HEK293 (cell line): Measurements from ENCODE around the gene PHACTR1.
A peak's percentile ranks its signal among the peaks of the same experiment; 100 is the strongest.

Experiments
- CTCF ChIA-PET: fragments of 350-600 bp; formaldehyde crosslinking; extraction: SDS; loops from one replicate; lab custom pipeline; 2021; ENCODE audit warnings: antibody characterized with exemption; lab: Yijun Ruan, JAX
- POLR2A ChIA-PET: fragments of 300-600 bp; formaldehyde crosslinking; extraction: SDS; loops from one replicate; lab custom pipeline; 2020; ENCODE audit warnings: antibody characterized with exemption, inconsistent platforms; lab: Yijun Ruan, JAX
- H3K27ac ChIP-seq: fragments of 200-500 bp; sonication (Bioruptor generic); 2 replicates; pipeline ENCODE4 v1.5.1; 2014; ENCODE audit warnings: low read depth, low read length, control low read depth, inconsistent platforms; ENCODE audit errors: extremely low read depth
- H3K36me3 ChIP-seq, 2 experiments: fragments of 200-500 bp in 1 of 2; sonication (Bioruptor generic) in 1 of 2; 1 replicate in 1 of 2; 2 replicates in 1 of 2; pipeline ENCODE4 v1.5.1; 2014 to 2017; ENCODE audit warnings: inconsistent platforms in 2 of 2, low read length in 2 of 2; ENCODE audit not compliant: control insufficient read depth in 2 of 2, insufficient read depth in 1 of 2
- H3K4me1 ChIP-seq: fragments of 200-500 bp; sonication (Bioruptor generic); 2 replicates; pipeline ENCODE4 v1.5.1; 2014; ENCODE audit warnings: mild to moderate bottlenecking, low read length, inconsistent platforms; ENCODE audit not compliant: control insufficient read depth, insufficient read depth
- H3K4me3 ChIP-seq: 2 replicates; pipeline ENCODE4 v1.5.1; 2011; ENCODE audit warnings: low read depth, mild to moderate bottlenecking, control low read depth, low read length, moderate library complexity
- H3K9me3 ChIP-seq: fragments of 200-500 bp; sonication (Bioruptor generic); 2 replicates; pipeline ENCODE4 v1.5.1; 2014; ENCODE audit warnings: low read depth, low read length, inconsistent platforms; ENCODE audit not compliant: control insufficient read depth, insufficient read depth
- BCL11A ChIP-seq: fragments of 450-650 bp; formaldehyde crosslinking; IDR thresholded peaks from 2 replicates; pipeline ENCODE4 v1.5.1; 2016; ENCODE audit warnings: low read depth, missing biosample characterization, missing genetic modification characterization
- GLI4 ChIP-seq: fragments of 450-650 bp; formaldehyde crosslinking; IDR thresholded peaks from 2 replicates; pipeline ENCODE4 v1.5.1; 2016; ENCODE audit warnings: missing biosample characterization, missing genetic modification characterization
- PRDM1 ChIP-seq: fragments of 450-650 bp; formaldehyde crosslinking; IDR thresholded peaks from 2 replicates; pipeline ENCODE4; 2016; ENCODE audit warnings: missing biosample characterization, missing genetic modification characterization
- SALL2 ChIP-seq: fragments of 450-650 bp; formaldehyde crosslinking; IDR thresholded peaks from 2 replicates; pipeline ENCODE4 v1.5.0; 2017; ENCODE audit warnings: missing biosample characterization, mild to moderate bottlenecking, missing genetic modification characterization, borderline replicate concordance
- SP2 ChIP-seq: fragments of 450-650 bp; formaldehyde crosslinking; IDR thresholded peaks from 2 replicates; pipeline ENCODE4 v1.5.1; 2016; ENCODE audit warnings: missing biosample characterization, missing genetic modification characterization
- TCF7L2 ChIP-seq: IDR thresholded peaks from 2 replicates; pipeline ENCODE4 v1.6.1; 2011; ENCODE audit warnings: low read depth, mild to moderate bottlenecking, inconsistent platforms, low read length, moderate library complexity, borderline replicate concordance
- ZFP3 ChIP-seq: fragments of 450-650 bp; formaldehyde crosslinking; IDR thresholded peaks from 2 replicates; pipeline ENCODE4 v1.5.1; 2016; ENCODE audit warnings: low read depth, missing biosample characterization, missing genetic modification characterization
- ZFP41 ChIP-seq: fragments of 450-650 bp; formaldehyde crosslinking; IDR thresholded peaks from 2 replicates; pipeline ENCODE4 v1.5.1; 2016; ENCODE audit warnings: missing biosample characterization, missing genetic modification characterization, borderline replicate concordance
- ZNF133 ChIP-seq: fragments of 450-650 bp; formaldehyde crosslinking; IDR thresholded peaks from 2 replicates; pipeline ENCODE4 v1.5.1; 2016; ENCODE audit warnings: missing biosample characterization, missing genetic modification characterization
- ZNF214 ChIP-seq: fragments of 450-650 bp; formaldehyde crosslinking; IDR thresholded peaks from 2 replicates; pipeline ENCODE4 v1.5.1; 2017; ENCODE audit warnings: missing biosample characterization, mild to moderate bottlenecking, missing genetic modification characterization, borderline replicate concordance
- ZNF510 ChIP-seq: fragments of 450-650 bp; formaldehyde crosslinking; IDR thresholded peaks from 2 replicates; pipeline ENCODE4 v1.5.1; 2018; ENCODE audit warnings: mild to moderate bottlenecking, missing genetic modification characterization, missing biosample characterization; ENCODE audit not compliant: insufficient replicate concordance
- ZNF658 ChIP-seq: fragments of 450-650 bp; formaldehyde crosslinking; IDR thresholded peaks from 2 replicates; pipeline ENCODE4; 2016; ENCODE audit warnings: missing biosample characterization, missing genetic modification characterization
- ZNF664 ChIP-seq: fragments of 450-650 bp; formaldehyde crosslinking; IDR thresholded peaks from 2 replicates; pipeline ENCODE4 v1.5.1; 2016; ENCODE audit warnings: missing biosample characterization, missing genetic modification characterization
- TF ChIP-seq, protein P1 (sequence below): fragments of 450-650 bp; formaldehyde crosslinking; IDR thresholded peaks from 2 replicates; pipeline ENCODE4 v1.5.1; 2016; ENCODE audit warnings: missing biosample characterization, missing genetic modification characterization
- TF ChIP-seq, protein P2 (sequence below): fragments of 450-650 bp; formaldehyde crosslinking; IDR thresholded peaks from 2 replicates; pipeline ENCODE4 v1.5.1; 2016; ENCODE audit warnings: missing biosample characterization, missing genetic modification characterization
- TF ChIP-seq, protein P3 (sequence below): fragments of 450-650 bp; formaldehyde crosslinking; IDR thresholded peaks from 2 replicates; pipeline ENCODE4 v1.5.1; 2016; ENCODE audit warnings: missing biosample characterization, missing genetic modification characterization

PHACTR1 gene

DNA sequence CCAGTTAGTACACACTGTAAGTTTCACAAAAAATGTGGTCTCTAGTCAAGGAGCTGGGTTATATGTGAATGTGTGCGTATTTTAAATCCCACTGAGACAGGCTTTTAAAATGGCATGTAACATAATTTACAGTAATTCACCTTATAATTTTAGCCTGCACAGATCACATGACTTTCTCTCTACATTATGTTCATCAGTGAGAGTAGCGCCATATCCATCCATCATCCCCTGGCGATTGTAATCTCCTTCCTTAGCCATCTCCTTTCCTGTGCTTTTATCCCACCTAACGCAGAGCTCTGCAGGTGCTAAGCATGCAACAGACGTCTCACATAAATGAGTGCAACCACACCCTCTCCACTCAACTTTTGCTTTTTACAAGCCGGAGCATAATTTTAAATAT is 401.0 kb downstream of the PHACTR1 start:
- Histone ChIP-seq H3K9me3 (no peaks in the 10 kb centered on the region), H3K4me3 (no peak overlapping the region), H3K36me3 (no peaks in the 10 kb centered on the region), H3K27ac (no peak overlapping the region), H3K4me1 (no peaks in the 10 kb centered on the region)
- ChIA-PET CTCF (interaction anchor here (1.7 kb wide), 1 partner anchor 206 kb away, joined by 17 read pairs; no protein-coding TSS in a partner anchor), POLR2A (interaction anchor here (0.6 kb wide), 1 partner anchor 1365 kb away, joined by 3 read pairs; no protein-coding TSS in a partner anchor)
- TF ChIP-seq PRDM1 (tag by site-specific recombination), result 0 out of 2 replicates have a peak, but pooled peaks have one; percentile 16
- no peak for TF ChIP-seq GLI4 (tag by site-specific recombination)
- TF ChIP-seq, all 188 proteins: peak for 1

DNA sequence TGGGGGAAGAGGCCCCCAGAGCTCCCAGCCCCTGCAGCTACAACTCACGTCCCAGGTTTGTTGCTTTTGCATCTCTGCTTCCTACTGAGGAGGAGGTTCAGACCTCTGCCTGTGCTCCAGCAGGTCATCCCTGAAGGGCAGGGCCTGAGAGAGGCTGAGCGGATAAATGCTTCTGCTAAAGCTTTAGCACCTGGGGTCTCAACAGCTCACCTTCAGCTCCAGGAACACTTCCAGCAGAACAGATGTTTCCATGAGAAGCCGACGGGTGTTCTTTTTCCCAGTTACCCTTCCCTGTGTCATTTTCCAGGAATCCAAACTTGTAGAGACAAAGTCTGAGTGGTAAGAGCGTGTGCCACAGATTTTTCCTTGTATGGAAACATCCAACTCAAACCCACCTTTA is 403.0 kb downstream of the PHACTR1 start:
- no peaks in the 10 kb centered on the region for H3K9me3 ChIP-seq
- POLR2A ChIA-PET, result no interaction called here
- no peak overlapping the region for H3K4me3 ChIP-seq
- H3K36me3 ChIP-seq, result no peaks in the 10 kb centered on the region
- TF ChIP-seq ZNF510 (tag by site-specific recombination), result no peak
- TF ChIP-seq ZNF133 (tag by site-specific recombination), result no peak
- TF ChIP-seq ZNF214 (tag by site-specific recombination), result no peak
- no peak for TF ChIP-seq ZNF658 (tag by site-specific recombination)
- no peak for TF ChIP-seq SP2 (tag by site-specific recombination)
- TF ChIP-seq ZNF664 (tag by site-specific recombination), result no peak
- no peak for TF ChIP-seq BCL11A (tag by site-specific recombination)
- no peak for TF ChIP-seq SALL2 (tag by site-specific recombination)
- no peak overlapping the region for H3K27ac ChIP-seq
- H3K4me1 ChIP-seq, result no peaks in the 10 kb centered on the region
- CTCF ChIA-PET, result interaction anchor here (0.6 to 1.7 kb wide), 3 partner anchors 73 to 208 kb away, joined by 3 to 17 read pairs (median 3); no protein-coding TSS in a partner anchor

DNA sequence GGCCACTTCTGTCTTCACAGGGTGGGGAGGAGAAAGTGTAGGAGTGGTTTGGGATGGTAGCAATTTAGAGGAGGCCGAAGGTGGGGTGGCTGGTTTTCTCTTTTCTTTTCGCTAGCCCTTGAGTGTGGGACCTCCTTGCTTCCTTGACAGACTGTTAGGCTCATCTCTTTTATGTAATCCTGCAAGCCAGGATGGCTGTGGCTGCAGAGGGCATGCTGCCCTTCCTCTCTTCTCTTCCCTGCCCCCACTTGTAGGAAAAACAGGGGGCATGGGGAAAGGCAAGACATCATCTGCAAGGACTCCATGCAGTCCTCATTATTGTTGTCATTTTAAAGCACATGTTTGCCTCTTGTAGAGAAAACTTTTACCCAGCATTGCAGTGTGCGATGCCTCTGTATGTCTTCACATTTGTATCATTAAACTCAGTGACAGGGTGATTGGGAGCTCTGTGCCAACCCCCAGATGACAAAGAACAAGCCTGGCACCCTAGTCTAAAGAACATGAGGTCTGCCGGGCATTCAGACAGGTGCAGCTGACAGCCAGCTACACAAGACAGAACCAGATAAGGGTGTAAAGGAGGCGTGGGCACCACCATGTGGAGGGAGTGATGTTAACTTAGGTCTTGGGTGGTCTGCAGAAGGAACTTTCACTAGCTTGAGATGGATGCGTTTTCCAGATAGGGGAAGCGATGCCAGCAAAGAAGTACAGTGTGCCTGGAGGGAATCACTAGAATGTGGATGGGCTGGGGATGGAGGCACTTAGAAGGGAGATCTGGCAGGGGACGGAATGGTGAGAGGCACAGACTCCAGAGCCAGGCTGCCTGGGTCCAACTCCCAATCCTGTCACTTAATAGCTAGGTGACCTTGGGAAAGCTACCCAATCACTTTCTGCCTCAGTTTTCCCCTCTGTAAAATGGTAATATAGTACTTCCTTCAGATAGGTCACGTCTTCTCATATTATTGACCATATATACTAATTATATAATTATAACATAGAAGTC is 404.2 kb downstream of the PHACTR1 start:
- ChIA-PET POLR2A (interaction anchor here (0.6 kb wide), 1 partner anchor 205 kb away, joined by 5 read pairs; no protein-coding TSS in a partner anchor), CTCF (interaction anchor here (1.0 to 3.2 kb wide), 3 partner anchors 20 to 213 kb away, joined by 3 to 27 read pairs (median 4); no protein-coding TSS in a partner anchor)
- Histone ChIP-seq H3K27ac (no peak overlapping the region), H3K36me3 (no peaks in the 10 kb centered on the region), H3K9me3 (no peaks in the 10 kb centered on the region), H3K4me1 (no peaks in the 10 kb centered on the region), H3K4me3 (no peak overlapping the region)
- TF ChIP-seq TCF7L2, result no peak
- no peak for TF ChIP-seq ZFP41
- TF ChIP-seq, protein P1, sequence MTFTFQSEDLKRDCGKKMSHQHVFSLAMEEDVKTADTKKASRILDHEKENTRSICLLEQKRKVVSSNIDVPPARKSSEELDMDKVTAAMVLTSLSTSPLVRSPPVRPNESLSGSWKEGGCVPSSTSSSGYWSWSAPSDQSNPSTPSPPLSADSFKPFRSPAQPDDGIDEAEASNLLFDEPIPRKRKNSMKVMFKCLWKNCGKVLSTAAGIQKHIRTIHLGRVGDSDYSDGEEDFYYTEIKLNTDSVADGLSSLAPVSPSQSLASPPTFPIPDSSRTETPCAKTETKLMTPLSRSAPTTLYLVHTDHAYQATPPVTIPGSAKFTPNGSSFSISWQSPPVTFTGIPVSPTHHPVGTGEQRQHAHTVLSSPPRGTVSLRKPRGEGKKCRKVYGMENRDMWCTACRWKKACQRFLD (tag by site-specific recombination), result no peak
- TF ChIP-seq ZFP3, result no peak
- TF ChIP-seq, protein P2, sequence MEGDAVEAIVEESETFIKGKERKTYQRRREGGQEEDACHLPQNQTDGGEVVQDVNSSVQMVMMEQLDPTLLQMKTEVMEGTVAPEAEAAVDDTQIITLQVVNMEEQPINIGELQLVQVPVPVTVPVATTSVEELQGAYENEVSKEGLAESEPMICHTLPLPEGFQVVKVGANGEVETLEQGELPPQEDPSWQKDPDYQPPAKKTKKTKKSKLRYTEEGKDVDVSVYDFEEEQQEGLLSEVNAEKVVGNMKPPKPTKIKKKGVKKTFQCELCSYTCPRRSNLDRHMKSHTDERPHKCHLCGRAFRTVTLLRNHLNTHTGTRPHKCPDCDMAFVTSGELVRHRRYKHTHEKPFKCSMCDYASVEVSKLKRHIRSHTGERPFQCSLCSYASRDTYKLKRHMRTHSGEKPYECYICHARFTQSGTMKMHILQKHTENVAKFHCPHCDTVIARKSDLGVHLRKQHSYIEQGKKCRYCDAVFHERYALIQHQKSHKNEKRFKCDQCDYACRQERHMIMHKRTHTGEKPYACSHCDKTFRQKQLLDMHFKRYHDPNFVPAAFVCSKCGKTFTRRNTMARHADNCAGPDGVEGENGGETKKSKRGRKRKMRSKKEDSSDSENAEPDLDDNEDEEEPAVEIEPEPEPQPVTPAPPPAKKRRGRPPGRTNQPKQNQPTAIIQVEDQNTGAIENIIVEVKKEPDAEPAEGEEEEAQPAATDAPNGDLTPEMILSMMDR, result peak; percentile 45; the same call in 1 of the 2 replicates
- TF ChIP-seq, protein P3, sequence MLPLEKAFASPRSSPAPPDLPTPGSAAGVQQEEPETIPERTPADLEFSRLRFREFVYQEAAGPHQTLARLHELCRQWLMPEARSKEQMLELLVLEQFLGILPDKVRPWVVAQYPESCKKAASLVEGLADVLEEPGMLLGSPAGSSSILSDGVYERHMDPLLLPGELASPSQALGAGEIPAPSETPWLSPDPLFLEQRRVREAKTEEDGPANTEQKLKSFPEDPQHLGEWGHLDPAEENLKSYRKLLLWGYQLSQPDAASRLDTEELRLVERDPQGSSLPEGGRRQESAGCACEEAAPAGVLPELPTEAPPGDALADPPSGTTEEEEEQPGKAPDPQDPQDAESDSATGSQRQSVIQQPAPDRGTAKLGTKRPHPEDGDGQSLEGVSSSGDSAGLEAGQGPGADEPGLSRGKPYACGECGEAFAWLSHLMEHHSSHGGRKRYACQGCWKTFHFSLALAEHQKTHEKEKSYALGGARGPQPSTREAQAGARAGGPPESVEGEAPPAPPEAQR, result no peak
